ENCODE data around the gene LIN37. TPM values are rescaled to one million over a fixed set of nuclear protein-coding genes. Genes with fewer than 3 reads are reported as not detected.

The LIN37 gene
- total RNA-seq, 4 donors from 2014 or later: 11.6 to 18.3 (median 15.6) TPM

DNA sequence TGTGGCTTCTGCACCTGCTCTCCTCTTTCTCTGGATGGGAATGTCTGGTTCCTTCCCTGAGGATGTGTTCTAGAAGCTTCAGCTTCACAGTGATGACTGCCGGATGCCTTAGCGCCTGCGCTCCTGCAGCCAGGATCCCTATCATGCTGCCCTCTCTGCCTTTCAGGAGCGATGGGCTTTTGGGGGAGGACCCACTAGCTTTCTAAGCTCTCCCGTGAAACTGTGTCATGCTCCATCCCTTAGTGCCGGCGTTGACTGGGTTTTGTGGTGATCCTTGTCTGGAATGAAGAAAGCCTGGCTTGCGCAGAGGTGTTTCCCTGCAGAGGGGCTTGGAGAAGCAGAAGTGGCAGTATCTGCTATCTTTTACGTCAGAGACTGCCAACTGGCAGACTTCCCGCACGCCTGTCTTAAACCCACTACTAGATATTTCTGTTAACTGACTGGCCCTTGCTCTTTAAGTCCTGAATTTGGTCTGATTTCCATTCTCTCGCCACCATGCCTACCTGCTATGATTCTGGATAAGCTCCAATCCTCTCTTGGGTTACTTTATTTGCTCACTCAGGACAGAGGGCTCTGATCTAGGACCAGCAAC is 34.4 kb upstream of the LIN37 start:
- H3K4me1 ChIP-seq: peaks cover 13 to 22% (median 20%) of the 10 kb centered on the region in 4 donors
- H3K27me3 ChIP-seq: no peaks in the 10 kb centered on the region
- TF ChIP-seq EP300 (IDR thresholded peaks at IDR 0.05) (no peak), POLR2AphosphoS5 (IDR thresholded peaks at IDR 0.05) (no peak), POLR2A (IDR thresholded peaks at IDR 0.05; ENCODE audit: low read depth) (no peak), CTCF (IDR thresholded peaks at IDR 0.05) (no peak)
- H3K9me3 ChIP-seq: no peaks in the 10 kb centered on the region
- intact Hi-C loops (cut with DNase I): no loop called here
- 84% methylated on average over 12 of the region's 12 CpGs for WGBS
- H3K4me3 ChIP-seq: no peak overlapping the region
- DNase-seq (ENCODE audit: extremely low spot score): no peak
- no peak overlapping the region for H3K27ac ChIP-seq (replicated peaks in 1 of 4)
- no peaks in the 10 kb centered on the region for H3K36me3 ChIP-seq

GRCh38 chr19:35714601-35715354 is 33.6 kb upstream of the LIN37 start:
- TF ChIP-seq EP300 (IDR thresholded peaks at IDR 0.05) (no peak), POLR2AphosphoS5 (IDR thresholded peaks at IDR 0.05) (no peak), CTCF (IDR thresholded peaks at IDR 0.05) (no peak), POLR2A (IDR thresholded peaks at IDR 0.05; ENCODE audit: low read depth) (no peak)
- H3K36me3 ChIP-seq: peaks cover 1 to 4% (median 3%) of the 10 kb centered on the region in 4 donors
- DNase-seq (ENCODE audit: extremely low spot score): no peak
- intact Hi-C loops (cut with DNase I): loop anchor here (5.0 kb wide), 1 partner anchor 167 kb away; the partner anchor contains the start of gene TMEM147
- H3K4me1 ChIP-seq: peaks cover 21 to 30% (median 28%) of the 10 kb centered on the region in 4 donors
- no peaks in the 10 kb centered on the region for H3K9me3 ChIP-seq
- no peak overlapping the region for H3K27ac ChIP-seq (replicated peaks in 1 of 4)
- 73% methylated on average over 8 of the region's 14 CpGs for WGBS
- no peaks in the 10 kb centered on the region for H3K27me3 ChIP-seq
- no peak overlapping the region for H3K4me3 ChIP-seq

GRCh38 chr19:35715355-35715809 is 33.0 kb upstream of the LIN37 start:
- TF ChIP-seq POLR2A (IDR thresholded peaks at IDR 0.05; ENCODE audit: low read depth) (no peak), POLR2AphosphoS5 (IDR thresholded peaks at IDR 0.05) (no peak), EP300 (IDR thresholded peaks at IDR 0.05) (no peak), CTCF (IDR thresholded peaks at IDR 0.05) (no peak)
- Histone ChIP-seq H3K4me1 (peaks cover 24 to 34% (median 33%) of the 10 kb centered on the region in 4 donors), H3K36me3 (peaks cover 3 to 10% (median 9%) of the 10 kb centered on the region in 4 donors), H3K4me3 (peak overlapping the region in 3 of 4 donors; percentile 86 to 98 (median 89)), H3K27me3 (no peaks in the 10 kb centered on the region), H3K9me3 (no peaks in the 10 kb centered on the region), H3K27ac (replicated peaks in 1 of 4) (peak overlapping the region; percentile 83 to 94 (median 90))
- WGBS: 87% methylated on average over 4 of the region's 7 CpGs
- no peak for DNase-seq (ENCODE audit: extremely low spot score)
- intact Hi-C loops (cut with DNase I): loop anchor here (5.0 kb wide), 1 partner anchor 168 kb away; the partner anchor contains the start of gene TMEM147

DNA sequence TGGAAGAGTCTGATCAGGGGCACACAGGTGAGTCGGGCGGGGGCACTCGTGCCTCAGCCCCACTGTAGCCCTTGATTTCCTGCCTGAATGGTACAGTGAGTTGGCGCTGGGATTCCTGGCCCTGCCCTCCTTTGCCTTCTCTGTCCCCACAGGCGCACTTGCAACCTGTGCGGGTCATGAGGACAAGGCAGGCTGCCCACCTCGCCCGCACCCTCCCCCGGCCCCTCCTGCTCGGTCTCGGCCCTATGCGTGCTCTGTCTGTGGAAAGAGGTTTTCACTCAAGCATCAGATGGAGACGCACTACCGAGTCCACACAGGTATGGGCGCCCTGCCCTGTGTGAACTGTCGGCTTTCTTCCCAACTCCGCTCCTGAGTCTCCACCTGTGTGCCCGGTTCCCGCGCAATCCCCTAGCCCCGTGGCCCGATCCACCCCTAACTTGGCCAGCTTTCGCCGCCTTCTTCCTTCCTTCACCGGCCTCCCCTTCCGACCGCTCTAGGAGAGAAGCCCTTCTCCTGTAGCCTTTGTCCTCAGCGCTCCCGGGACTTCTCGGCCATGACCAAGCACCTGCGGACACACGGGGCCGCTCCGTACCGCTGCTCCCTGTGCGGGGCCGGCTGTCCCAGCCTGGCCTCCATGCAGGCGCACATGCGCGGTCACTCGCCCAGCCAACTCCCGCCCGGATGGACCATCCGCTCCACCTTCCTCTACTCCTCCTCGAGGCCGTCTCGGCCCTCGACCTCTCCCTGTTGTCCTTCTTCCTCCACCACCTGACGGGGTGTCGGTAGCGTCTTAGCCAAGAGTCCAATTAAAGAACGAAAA is 32.2 kb upstream of the LIN37 start:
- H3K9me3 ChIP-seq: no peaks in the 10 kb centered on the region
- H3K4me3 ChIP-seq: peak overlapping the region; percentile 76 to 98 (median 88)
- peak overlapping the region; percentile 83 to 94 (median 90) for H3K27ac ChIP-seq (replicated peaks in 1 of 4)
- DNase-seq (ENCODE audit: extremely low spot score): no peak
- peaks cover 7 to 18% (median 17%) of the 10 kb centered on the region in 4 donors for H3K36me3 ChIP-seq
- H3K27me3 ChIP-seq: no peaks in the 10 kb centered on the region
- WGBS: 4% methylated on average over 22 of the region's 52 CpGs
- intact Hi-C loops (cut with DNase I): loop anchor here (1.0 to 5.0 kb wide), 3 partner anchors 13 to 169 kb away; partner anchors contain the start of gene TMEM147
- TF ChIP-seq CTCF (IDR thresholded peaks at IDR 0.05): no peak
- TF ChIP-seq POLR2A (IDR thresholded peaks at IDR 0.05; ENCODE audit: low read depth): no peak
- TF ChIP-seq EP300 (IDR thresholded peaks at IDR 0.05): no peak
- no peak for TF ChIP-seq POLR2AphosphoS5 (IDR thresholded peaks at IDR 0.05)
- peaks cover 24 to 39% (median 33%) of the 10 kb centered on the region in 4 donors for H3K4me1 ChIP-seq

Data from esophagus muscularis mucosa (tissue), 4 donors.